HG03135 (cell line): Measurements from ENCODE around the gene PHF11.
A peak's percentile ranks its signal among the peaks of the same experiment; 100 is the strongest.

Source experiments
- ATAC-seq: cut with Tn5 transposase; IDR thresholded peaks from one replicate; pipeline ENCODE4 v1.9.1; 2021; ENCODE audit warnings: mild to moderate bottlenecking, moderate library complexity; ENCODE audit not compliant: unreplicated experiment

Gene PHF11

DNA sequence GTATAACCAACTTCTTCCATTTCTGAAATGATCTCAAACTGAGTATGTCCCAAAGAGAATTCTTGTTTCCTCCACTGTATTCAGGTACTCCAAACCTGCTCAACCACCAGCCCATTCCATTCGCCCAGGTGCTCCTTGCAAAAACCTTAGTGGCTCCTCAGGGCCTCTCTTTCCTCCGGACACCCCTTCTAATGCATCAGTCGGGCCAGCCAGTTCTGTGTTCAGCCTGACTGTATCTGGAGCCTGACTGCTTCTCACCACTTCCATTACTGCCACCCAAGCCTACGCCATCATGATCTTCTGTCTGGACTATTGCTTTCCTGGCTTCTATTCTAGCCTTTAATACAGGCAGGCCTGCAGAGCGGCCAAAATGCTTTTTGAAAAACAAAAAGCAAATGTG, 1.5 kb downstream of the PHF11 start:
- ATAC-seq, result no peak

DNA sequence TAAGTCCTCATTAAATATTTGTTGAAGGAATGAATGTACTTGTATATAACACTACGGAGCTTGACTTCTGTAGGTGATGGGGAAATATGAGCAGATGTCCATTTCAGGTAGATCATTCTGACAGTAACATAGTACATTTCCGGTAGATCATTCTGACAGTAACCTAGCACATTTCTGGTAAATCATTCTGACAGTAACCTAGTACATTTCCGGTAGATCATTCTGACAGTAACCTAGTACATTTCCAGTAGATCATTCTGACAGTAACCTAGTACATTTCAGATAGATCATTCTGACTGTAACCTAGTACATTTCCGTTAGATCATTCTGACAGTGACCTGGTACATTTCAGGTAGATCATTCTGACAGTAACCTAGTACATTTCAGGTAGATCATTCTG, 2.5 kb downstream of the PHF11 start:
- no peak for ATAC-seq

DNA sequence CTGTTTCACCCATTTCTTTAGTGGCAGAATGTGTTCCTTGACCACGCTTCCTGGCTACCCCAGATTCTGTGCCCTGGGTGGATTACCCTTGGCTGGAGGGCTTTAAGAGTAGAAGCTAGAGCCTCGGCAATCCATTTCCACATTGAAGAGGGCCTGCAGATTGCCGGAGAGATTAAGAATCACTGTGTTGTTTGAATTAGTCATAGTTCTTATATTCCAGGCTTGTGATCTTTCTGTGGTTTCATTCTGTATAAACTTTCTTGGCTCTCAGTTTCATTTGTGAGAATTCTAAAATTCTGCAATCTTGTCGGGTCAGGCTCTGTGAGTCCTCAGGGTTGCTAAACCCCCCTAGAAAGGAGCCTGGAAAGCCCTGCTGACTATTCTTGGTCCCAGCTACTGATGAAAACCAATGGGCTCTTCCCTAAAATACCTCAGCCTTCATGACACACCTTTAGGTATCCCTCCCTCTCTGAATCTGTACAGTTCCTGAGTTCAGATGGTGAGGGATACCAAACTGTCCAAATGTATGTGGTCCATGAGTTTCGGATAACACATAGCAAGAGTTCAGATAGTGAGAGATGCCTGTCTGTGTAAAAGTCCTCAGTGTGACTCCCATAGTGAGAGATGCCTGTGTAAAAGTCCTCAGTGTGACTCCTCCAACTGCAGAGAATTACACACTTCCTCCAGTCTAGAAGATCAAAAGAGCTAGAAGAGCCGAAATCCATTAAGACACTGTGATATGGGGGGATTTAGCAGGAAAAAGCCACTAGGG, 4.3 kb downstream of the PHF11 start:
- ATAC-seq, result no peak

DNA sequence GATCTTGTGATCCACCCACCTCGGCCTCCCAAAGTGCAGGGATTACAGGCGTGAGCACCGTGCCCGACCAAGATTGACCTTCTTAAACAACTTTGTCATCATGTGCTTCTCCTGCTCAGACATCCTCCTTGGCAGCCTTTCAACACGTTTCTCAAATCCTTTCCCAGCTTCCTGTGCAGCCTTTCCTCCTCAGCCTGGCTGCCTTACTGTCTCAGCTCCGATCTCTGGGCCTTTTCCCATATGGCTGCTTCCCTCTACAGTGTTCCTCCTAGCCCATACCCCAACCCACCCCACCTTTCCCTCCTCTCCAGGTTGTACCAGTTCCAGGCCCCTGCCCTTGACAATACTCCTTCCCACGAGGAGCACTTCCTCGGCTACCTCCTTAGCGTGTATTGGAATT, 7.2 kb downstream of the PHF11 start:
- ATAC-seq, result no peak

DNA sequence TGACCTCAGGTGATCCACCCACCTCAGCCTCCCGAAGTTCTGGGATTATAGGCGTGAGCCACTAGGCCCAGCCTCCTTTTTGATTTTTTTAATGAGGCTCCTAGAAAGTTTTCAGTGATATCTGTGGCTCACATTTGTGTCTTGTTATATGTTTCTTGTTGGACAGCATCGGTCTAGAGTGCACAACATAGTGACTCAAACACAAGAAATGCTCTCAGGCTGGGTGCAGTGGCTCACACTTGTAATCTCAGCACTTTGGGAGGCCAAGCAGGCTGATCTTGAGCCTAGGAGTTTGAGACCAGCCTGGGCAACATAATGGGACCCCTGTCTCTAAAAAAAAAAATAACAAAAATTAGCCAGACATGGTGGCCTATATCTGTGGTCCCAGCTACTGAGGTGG, 8.2 kb downstream of the PHF11 start:
- ATAC-seq, result no peak

DNA sequence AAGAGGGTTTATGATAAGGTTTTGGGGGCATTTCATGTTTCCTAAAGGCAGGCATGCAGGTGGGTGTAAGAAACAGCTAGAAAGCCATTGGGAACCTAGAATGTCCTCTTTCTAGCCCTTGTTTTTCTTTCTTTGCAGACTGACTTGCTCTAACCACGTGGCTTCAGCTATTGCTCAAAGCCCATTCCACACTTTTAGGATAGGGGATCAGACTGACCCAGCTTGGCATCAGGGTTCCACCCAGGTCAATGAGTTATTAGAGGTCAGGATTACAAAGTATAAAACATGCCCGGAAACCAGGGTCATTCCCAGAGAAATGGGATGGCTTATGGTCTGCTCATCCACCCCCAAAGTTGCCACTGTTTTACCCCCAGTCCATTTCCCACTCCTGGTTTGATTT, 16.8 kb downstream of the PHF11 start:
- ATAC-seq, result no peak

DNA sequence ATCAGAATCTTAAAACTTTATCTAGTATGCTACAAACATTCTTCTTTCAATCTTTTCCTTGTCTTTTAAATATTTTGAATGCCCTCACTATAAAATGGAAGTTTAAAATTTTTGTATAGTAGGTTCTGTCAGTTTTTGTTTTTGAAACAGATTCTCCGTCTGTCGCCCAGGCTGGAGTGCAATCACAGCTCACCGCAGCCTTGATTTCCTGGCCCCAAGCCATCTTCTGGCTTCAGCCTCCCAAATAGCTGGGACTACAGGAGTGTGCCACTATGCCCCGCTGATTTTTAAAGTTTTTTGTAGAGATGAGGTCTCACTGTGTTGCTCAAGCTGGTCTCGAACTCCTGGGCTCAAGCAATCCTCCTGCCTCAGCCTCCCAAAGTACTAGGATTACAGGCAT, 20.7 kb downstream of the PHF11 start:
- ATAC-seq, result no peak

DNA sequence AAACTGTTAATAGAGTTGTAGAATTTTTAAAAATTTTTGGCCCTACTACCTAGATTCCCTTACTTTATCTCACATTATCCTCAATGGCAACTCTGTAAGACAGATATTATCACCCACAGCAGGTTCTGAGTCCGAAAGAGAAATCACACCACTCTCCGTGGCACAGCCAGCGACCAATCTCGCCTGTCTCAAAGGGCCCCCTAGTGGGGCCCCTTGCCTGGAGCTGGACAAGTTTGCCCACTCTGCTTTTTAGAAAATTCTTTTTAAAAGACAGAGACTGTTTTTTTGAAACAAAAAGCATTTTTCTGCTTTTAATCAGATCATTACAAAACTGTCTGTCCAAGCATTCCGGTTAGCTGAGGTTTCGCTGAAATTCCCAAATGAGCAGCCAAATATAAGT, 21.7 kb downstream of the PHF11 start:
- no peak for ATAC-seq

DNA sequence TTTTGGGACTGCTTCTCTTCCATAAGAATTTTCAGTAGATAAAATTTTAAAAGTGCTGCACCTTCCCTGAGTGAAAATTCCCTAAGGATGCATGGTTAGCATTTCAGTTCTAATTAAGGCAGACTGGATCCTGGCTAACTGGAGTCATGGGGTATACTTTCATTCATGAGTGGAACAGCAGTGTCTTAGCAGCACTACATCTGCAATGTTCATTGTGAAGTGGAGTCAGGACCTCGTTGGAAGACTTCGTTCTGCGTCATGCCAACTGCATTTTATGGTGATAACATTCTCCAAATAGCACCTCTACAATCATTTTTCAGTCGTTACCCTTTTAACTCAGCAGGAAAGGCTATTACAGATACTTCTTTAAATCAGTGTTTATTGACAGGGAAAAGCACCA, 25.5 kb downstream of the PHF11 start:
- no peak for ATAC-seq

DNA sequence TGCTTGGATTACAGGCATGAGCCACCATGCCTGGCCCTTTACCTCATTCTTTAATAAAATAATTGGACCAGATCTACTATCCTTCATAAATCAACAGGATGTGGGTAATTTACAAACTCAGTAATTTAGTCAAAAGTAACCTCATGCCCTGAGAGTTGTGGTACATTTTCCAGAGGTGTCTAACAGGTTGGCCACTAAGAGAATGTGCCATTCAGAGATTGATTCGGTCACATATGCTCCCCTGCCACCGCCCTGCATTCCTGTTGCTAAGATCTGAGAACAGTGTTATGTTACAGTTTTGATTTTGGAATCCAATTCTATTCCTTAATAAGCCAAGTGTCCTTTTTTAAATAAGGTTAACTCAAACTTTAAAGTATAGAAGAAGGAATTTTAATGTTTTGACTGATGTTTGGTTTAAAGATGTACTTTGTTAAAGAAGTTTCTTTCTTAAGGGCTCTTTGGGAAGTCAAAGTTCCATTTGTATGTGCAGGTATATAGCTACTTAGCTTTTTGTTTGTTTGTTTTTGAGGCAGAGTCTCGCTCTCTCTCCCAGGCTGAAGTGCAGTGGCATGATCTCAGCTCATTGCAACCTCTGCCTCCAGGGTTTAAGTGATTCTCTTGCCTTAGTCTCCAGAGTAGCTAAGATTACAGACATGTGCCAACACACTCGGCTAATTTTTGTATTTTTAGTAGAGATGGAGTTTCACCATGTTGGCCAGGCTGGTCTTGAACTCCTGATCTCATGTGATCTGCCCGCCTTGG, 29.2 kb downstream of the PHF11 start:
- no peak for ATAC-seq

DNA sequence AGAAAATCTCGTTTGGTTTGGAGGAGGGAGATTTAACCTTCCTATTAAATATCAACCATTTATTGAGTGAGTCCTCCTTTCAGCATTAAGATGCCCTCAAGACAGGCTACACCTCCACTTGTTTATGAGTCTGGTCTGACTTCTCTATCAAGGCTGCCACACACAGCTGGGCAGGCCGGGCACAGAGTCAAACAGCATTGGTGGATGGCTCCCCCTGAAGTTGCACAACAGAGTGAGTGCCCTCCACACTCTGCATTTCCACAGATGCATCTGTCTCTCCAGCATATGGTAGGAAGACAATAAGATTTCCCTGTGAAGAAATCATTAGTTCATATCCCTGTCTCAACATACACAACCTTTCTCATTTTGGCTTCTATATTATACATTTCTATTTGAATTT, 31.4 kb downstream of the PHF11 start:
- no peak for ATAC-seq

DNA sequence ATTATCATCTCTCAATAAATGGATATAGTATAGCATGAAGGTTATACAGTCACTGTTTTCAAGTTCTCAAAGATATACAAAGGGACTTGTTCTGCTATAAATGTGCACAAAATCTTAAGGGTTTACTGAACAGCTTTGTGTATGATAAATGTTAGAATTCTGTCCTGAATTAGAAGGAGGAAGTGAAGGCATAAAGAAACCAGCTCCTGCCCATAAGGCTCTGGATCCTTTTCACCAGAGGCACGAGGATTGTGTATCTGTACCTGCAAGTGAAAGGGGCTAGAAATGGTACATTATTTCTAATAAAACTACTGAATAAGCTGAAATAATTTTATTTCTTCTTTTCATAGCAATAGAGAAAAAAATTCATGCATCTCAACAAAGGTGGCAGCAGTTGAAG, 32.4 kb downstream of the PHF11 start:
- ATAC-seq, result no peak

DNA sequence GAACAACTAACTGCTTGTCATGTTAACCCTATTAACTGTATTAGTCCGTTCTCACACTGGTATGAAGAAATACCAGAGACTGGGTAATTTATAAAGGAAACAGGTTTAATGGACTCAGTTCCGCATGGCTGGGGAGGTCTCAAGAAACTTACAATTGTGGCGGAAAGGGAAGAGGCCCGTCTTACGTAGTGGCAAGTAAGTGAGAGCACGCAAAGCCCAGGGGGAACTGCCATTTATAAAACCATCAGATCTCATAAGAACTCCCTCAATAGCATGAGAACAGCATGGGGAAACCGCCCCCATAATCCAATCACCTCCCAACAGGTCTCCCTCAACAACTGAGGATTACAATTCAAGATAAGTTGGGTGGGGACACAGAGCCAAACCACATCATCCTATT, 34.7 kb downstream of the PHF11 start:
- peak; percentile 51 for ATAC-seq

DNA sequence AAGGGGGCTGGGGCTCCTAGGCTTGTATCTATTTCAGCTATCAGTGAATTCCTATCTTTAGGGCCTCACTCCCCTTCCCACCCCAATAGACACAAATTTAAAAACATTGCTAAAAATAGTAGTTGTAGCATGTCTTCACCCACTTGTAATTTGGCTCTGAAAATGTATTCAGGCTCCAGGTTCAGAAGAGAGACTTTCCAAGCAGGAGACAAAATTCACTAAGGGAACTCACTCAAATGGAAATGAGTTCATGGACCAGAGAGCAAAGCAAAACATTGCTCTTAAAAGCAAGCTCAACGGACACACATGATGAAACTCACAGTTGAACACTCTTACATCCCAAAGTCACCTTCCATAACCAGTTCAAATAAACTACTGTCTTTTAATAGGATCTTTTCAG, 36.8 kb downstream of the PHF11 start:
- no peak for ATAC-seq

DNA sequence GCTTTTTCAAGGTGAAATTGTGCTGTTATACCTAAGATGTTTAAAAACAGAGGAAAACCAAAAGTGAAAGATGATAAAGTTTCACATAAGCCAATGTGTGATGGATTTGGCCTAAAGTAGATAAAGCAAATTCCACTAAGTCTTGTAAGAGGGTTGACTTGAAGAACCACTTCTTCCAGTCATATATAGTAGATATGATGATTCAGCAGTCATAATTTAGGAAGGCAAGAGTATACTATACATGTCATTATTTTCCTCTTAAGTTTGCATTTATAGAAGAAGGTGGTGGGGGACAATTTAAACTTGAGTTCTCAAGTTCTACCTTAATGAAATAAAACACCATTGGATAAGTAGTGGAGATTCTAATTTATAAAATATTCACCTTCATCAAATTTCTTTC, 37.3 kb downstream of the PHF11 start:
- no peak for ATAC-seq

DNA sequence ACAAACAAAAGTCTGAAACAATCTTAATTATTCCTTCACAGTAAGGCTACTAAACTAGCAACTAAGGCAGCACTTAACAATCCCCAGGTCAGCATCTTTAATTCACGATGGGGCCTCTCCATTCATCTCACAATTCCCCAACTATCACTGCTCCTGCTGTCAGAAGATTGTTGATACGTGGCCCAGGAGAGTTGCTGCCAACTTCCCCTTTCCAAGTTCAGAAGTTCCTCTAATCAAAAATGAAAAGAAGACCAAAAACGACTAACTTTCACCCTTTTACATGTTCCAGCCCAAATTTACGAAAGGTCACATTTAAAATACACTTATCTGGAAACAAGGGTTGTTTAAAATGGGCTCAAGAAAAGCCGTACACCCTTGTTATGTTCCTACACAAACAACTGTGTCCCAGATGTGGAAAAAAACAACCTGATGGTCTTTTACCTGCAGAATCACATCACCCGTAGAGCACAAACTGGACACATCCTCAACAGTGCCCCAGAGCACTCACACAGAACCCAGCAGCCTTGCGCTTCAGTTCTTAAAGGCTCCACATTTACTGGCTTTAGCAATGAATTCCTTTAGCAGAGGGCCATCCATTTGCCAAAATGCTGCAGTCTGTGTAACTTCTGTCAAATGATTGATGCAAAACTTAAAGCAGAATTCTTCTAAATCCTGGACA, 38.0 kb downstream of the PHF11 start:
- no peak for ATAC-seq

DNA sequence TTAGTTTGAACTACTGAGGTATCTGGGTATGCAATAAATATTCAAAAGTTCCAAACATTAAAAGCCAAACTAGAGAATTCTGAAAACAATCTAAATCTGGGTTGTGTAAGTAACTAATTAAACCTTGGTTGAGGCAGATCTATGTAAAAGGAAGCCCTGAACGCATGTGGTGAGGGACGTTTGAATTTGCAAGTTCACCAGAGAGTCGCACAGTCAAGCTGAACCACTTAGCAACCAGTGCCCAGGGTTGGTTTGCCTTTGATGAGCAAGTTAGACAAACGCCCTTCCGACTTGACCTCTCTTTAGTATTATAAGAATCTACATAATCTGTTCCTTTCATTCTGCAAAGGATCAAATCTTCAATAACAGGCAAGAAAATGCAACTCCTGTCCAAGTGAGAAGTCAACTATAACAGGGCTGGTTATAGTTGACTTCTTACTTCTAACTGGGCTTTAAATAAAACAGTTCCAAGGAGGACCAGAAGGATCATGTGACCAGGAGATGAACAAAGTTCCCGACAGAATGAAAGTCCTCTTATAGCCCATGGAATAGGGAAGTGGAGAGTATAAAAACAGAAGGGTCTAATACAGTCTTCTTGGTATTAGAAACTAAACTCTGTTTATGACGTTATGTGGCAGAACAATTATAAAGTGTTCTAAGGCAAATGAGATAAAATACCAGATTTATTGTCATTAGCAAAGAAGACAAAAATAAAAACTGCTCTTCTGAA, 40.6 kb downstream of the PHF11 start:
- no peak for ATAC-seq

DNA sequence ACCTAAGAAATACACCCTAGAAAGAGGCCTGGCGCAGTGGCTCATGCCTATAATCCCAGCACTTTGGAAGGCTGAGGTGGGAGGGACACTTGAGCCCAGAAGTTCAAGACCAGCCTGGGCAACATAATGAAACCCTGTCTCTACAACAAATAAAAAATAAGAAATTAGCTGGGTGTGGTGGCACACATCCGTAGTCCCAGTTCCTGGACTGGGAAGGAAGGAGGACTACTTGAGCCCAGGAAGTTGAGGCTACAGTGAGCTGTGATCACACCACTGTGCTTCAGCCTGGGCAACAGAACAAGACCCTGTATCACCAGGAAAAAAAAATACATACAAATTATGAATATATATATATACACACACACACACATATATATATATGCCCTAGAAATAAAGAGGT, 42.7 kb downstream of the PHF11 start:
- no peak for ATAC-seq

DNA sequence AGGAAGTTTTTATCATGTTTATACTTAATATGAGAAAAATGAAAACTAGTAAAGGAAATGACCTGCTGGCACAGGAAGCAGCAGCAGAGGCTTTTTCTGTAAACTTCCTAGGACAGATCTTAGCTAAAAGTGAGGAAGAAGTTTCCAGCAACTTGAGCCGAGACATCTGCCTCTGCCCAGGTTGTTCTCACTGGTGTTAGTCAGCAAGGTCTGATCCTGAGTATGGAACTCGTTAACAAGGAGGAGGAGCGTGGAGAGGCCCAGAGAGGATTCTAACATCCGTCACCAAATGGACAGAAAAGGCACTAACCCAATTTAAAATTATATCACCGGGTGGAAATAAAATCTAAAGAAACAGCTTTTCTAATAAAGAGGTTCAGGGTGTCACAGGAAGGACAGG, 43.6 kb downstream of the PHF11 start:
- no peak for ATAC-seq

DNA sequence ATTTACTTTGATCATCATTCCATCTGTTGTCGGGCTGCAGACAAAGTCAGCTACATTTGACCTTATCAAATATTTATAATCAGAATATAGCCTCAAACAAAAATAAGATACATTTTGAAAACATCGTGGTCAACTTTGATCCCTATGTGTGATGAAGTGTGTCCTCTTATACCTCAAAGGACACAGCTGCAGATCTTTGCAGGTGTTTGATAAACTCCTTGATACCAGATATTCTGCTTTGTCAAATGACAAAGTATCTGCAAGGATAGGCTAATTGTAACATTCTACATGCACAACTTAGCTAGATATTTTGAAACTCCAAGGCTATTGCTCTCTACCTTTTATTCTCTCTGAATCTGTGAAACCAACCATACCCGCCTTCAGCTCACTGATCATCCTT, 44.0 kb downstream of the PHF11 start:
- no peak for ATAC-seq

DNA sequence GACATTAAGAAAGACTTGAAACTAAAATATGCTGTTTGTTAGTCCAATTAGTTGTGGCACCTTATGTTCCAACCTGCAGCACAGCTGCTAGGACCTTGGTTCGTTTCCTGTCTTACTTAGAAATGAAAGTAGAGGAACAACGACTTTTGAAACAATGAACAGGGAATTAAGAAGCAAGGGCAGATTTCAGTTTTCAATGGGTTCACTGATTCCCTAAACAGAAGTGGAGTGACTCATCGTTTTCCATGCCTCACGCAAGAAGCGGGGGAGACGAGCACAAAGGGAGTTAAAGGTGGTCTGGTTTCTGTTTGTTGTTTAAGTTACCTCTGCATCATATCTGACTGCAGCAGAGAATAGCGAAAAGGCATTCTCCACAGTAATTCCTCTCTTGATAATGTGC, 44.8 kb downstream of the PHF11 start:
- no peak for ATAC-seq
